NCI-H2081 treated with DMSO at 0.1 percent for 48 hours (cell line): ENCODE data around the gene NUP214.
A peak's percentile ranks its signal among the peaks of the same experiment; 100 is the strongest.

Source experiments
- DNase-seq: peaks from one replicate; lab custom pipeline; 2025; lab: John Stamatoyannopoulos, UW

NUP214 gene

DNA sequence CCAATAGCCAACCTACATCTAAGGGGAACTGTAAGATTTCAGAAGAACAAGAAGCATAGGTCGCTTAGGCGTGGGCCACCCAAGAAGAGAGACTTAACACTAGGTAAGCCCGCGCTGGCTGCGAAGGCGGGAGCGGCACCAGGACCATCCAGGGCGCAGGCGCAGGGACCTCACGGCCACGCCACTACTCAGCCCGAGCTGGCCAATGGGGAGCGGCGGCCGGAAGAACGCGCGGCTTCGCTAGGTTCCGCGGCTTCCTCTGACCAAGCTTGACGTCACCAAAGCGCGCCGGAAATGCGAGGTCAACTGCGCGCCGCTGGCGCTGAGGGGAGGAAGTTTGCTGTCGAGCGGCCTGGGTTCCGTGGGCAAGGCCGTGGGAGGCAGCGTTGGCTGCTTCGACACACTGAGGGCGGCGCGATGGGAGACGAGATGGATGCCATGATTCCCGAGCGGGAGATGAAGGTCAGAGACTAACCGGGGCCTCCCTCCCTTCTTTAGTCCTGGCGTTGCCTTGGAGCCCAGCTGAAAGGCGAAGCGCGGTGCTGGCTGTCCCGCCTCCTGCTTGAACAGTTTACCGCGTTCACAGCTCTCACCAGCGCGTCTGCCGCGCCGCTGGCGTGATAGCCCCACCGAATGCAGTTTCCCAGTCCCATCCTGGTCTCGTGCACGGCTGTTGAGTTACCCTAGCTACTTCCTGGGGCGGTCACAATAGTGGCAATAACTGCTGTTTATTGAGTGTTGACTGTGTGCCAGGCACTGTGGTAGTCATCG is at the start of gene NUP214:
Gene NUP214 (plus strand): TSS at position 299 of the 771 bp plus-strand sequence. CDS start 119 bp downstream, at position 418.
- DNase-seq: peak; percentile 75

- DNase-seq: no peak
Observed at GRCh38 chr9:131076347-131077195, 48.8 kb upstream of the NUP214 start.

DNA sequence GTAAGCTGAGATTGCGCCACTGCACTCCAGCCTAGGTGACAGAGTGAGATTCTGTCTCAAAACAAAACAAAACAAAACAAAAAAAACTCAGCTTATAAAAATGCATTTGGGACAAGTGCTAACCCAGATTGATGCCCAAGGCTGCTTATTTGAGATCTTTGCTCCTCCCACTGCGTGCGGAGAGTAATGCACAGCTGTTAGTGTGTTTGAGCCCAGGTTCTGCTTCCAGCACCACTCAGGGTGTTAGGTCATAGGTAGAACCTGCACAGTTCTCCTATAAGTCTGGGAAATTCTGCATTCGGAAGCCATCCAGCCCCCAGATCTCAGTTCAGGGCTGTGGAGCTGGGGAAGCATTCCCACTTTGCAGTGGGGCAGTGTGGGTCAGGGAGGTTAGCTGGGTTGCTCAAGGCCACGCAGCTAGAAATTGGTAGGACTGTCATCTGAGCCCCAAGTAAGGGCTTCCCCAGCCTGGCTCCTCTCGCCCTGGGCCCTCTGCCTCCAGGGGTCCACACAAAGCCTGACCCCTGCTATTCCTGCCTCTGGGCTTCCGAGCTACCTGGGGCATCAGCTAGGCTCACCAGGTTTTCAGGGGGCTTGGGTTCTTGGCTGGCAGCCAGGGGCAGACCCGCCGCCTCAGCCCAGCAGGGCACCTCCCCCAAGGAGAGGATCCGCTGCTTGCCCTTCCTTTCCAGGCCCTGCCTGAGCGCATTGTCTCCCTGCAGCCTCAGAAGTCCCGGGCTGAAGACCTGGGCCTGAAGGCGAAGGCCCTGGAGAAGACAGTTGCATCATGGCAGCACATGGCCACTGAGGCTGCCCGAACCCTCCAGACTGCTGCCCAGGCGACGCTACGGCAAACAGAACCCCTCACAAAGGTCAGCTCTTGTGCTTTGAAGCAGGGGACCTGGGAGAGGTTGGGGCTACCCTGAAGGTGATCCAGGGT is 46.7 kb upstream of the NUP214 start:
- no peak for DNase-seq

DNA sequence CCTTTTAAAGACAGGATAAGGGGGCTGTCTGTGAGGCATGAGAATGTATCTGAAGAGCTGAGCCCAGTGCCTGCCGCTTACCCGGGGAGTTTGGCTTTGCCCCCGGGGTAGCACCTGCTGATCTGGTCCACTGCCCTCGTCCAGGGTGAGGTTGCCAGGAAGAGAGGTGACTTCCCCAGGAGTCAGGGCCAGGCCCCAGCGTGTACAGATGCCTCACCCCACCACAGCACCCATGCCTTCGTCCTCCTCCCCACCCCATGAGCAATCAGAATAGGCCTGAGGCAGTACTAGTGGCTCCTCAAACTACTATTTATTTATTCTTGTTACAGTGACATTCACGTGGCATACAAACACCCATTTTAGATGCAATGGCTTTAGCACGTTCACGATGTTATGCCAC is 44.8 kb upstream of the NUP214 start:
- DNase-seq: no peak

GRCh38 chr9:131081868-131082267 is 43.5 kb upstream of the NUP214 start:
- no peak for DNase-seq

- DNase-seq: no peak
Observed at GRCh38 chr9:131082774-131083512, 42.4 kb upstream of the NUP214 start.

GRCh38 chr9:131084661-131085369 is 40.6 kb upstream of the NUP214 start:
- DNase-seq: no peak

DNA sequence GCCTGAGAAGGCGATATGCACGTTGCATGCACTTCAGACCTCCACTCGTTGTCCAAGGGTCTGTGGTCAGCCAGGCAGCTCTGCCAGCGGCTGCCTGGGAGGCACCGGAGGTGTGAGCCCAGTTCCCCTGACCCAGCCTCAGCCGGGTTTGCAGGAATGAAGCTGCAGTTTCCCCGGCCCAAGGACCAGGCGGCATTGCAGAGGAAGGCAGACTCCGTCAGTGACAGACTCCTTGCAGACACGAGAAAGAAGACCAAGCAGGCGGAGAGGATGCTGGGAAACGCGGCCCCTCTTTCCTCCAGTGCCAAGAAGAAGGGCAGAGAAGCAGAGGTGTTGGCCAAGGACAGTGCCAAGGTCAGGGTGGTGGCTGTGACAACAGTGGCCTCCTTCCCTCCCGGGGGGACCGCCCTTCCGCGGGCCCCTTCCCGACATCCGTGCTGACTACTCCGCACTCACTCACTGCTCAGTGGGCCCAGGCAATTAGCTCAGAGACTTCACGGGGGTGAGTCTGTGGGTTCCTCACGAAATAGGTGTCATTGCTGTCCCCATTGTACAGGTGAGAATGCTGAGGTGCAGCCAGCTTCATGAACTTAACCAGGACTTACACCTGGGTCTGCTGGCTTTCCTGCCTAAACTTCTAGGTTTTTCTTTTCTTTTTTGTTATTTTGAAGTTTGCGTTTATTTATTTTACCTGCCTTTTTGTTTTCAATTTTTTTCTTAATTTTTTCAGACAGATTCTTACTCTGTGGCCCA is 39.8 kb upstream of the NUP214 start:
- DNase-seq: no peak

DNA sequence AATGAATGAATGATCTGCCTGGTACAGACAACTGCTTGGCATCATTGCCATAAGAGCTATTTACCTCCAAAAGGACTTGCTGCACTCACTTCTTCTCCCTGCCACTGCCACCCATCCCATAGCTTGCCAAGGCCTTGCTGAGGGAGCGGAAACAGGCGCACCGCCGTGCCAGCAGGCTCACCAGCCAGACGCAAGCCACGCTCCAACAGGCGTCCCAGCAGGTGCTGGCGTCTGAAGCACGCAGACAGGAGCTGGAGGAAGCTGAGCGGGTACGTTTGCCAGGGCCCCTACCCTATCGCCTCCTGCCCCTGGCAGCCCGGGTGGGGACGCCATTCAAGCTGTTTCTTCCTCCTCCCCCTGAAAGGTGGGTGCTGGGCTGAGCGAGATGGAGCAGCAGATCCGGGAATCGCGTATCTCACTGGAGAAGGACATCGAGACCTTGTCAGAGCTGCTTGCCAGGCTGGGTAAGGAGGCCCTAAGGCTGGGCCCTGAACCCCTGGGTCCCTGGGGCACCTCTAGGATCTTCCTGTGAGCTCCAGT is 38.0 kb upstream of the NUP214 start:
- DNase-seq: no peak

GRCh38 chr9:131090025-131090787 is 35.2 kb upstream of the NUP214 start:
- DNase-seq: no peak

- no peak for DNase-seq
Observed at GRCh38 chr9:131091352-131091992, 33.9 kb upstream of the NUP214 start.

- no peak for DNase-seq
Observed at GRCh38 chr9:131092030-131092429, 33.4 kb upstream of the NUP214 start.

- DNase-seq: no peak
Observed at GRCh38 chr9:131092548-131093440, 32.6 kb upstream of the NUP214 start.

GRCh38 chr9:131094015-131094414 is 31.4 kb upstream of the NUP214 start:
- no peak for DNase-seq

DNA sequence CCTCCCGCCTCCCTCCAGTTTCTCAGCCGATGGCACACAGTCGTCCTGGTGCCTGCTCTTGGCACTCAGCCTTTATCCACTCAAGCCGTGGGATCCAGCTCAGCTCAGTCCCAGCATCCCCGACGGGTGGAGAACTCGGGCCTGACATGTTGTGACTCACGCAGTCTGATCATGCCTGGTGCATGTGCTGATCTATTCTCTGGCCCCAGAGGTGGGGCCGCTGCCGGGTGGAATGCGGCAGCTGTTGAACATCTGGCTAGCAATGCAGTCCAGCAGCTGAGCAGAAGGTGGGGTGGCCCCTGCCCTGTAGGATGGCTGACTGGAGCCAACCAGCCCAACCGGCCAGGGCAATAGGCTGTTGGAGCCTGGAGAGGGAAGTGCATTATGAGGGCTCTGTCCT is 30.8 kb upstream of the NUP214 start:
- no peak for DNase-seq

DNA sequence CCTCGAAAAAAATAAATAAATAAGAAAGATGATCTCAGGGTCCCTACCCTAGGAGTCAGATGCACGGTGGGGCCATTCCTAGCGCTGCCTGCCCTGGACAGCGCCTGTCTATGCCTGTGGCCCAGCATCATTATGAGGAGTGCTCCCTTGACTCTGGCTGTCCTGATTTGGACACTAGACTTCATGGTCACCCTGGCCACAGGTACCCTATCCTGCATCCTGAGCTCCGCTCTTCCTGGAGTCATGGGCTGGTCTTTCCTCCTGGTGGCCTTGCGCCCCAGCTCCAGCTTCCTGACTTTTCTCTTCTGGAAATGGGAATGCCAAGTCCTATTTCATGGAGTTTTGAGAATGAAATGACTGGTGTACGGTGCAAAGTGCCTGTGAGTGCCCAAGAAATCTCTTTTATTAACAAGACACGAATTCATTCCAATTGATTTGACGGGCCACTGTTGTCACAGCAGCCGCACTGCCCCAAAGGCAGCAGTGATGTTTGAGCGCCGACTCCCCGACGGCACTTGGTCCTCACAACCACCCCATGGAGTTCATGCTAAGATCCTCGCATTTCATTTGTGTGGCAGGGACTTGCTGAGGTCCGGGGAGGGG is 29.6 kb upstream of the NUP214 start:
- DNase-seq: no peak
